GM19328 (cell line): ENCODE data around the gene LOXL3.
A peak's percentile ranks its signal among the peaks of the same experiment; 100 is the strongest.
"Not testable (repeated sequence)": the region's sequence is repeated elsewhere in the genome, so short reads cannot be mapped to it uniquely, and the experiment has no call there.

Experiments used
- ATAC-seq: cut with Tn5 transposase; IDR thresholded peaks from one replicate; pipeline ENCODE4 v1.9.1; 2021; ENCODE audit warnings: mild to moderate bottlenecking, moderate library complexity; ENCODE audit not compliant: unreplicated experiment

Gene LOXL3

GRCh38 chr2:74497777-74498499 is 55.8 kb downstream of the LOXL3 start:
- ATAC-seq: no peak

- no peak for ATAC-seq
Observed at GRCh38 chr2:74496997-74497776, 56.6 kb downstream of the LOXL3 start.

DNA sequence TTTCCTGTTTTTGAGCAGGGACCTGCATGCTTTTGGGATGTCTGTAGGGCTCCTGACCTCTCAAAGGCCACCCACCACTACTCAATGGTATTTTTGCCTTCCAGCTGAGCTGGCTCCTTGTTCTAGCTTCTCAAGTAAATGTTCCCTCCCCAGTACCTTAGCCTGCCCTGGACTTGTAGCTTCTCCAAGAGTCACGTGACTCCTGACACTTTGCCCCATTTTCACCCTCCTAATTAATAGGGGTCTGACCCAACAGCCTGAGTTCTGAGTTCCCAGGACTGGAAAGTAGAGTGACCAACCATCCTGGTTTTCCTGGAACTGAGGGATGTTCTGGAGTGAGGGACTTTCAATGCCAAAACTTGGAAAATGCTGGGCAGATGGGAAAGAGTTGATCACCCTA is 58.3 kb downstream of the LOXL3 start:
- ATAC-seq: no peak

DNA sequence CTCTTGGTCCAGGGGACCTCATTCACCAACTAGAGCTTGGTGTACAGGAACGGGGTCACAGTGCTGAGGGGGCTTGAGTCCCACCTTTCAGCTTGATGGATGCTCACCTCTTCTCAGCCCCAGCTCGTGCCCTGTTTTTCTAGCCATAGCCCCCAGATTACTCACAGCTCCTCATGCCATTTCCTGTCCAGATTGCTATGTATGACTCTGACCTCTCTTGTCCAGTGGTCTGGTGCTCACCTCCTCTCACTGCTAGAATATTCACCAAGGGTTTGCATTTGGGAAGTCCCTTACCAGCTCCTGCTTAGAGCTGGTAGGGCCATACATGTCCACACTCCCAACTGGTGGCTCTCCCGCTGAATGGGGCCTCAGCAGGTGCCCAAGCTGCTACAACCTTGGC is 60.2 kb downstream of the LOXL3 start:
- ATAC-seq: no peak

- ATAC-seq: no peak
Observed at GRCh38 chr2:74491648-74492544, 61.8 kb downstream of the LOXL3 start.

- no peak for ATAC-seq
Observed at GRCh38 chr2:74489906-74490305, 63.8 kb downstream of the LOXL3 start.

GRCh38 chr2:74488643-74489481 is 64.9 kb downstream of the LOXL3 start:
- ATAC-seq: no peak

DNA sequence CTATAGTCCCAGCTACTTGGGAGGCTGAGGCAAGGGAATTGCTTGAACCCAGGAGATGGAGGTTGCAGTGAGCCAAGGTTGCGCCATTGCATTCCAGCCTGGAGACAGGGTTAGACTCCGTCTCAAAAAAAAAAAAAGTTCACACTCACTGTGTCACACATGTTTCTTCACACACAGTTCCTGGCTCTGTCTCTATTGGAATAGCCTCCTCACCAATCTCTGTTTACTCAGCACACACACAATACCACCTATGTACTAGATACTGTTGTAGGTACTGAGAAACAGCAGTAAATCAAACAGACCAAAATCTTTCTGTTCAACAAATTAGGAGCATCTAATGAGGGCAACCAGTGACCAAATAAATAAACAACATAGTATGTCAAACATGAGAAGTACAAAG is 67.6 kb downstream of the LOXL3 start:
- ATAC-seq: no peak

DNA sequence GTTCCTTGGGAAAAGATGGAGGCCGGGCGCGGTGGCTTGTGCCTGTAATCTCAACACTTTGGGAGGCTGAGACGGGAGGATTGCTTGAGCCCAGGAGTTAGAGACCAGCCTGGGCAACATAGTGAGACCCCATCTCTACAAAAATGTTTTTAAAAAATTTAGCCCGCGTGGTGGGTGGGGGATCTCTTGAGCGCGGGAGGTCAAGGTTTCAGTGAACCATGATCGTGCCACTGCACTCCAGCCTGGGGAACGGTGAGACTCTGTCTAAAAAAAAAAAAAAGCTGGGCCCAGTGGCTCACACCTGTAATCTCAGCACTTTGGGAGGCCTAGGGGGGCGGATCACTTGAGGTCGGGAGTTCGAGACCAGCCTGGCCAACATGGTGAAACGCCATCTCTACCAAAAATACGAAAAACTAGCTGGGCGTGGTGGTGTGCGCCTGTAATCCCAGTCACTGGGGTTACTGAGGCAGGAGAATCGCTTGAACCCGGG is 70.0 kb downstream of the LOXL3 start:
- not testable (repeated sequence) for ATAC-seq

- ATAC-seq: peak; percentile 86
Observed at GRCh38 chr2:74482801-74483674, 70.7 kb downstream of the LOXL3 start, which contains the start of the genes CCDC142 and TTC31. CCDC142 (minus strand) TSS chr2:74482998; CDS start chr2:74482837, 161 bp downstream. TTC31 (plus strand) TSS chr2:74483081; CDS start chr2:74483096, 15 bp downstream.
